Purkinje cell (primary cell): ENCODE results near the gene KCNJ18. TPM values are rescaled to one million over a fixed set of nuclear protein-coding genes. Genes with fewer than 3 reads are reported as not detected.

ENCODE experiments used
- polyA plus RNA-seq: library from polyadenylated mRNA; unstranded; fragments of >200 nt; fragmentation: Nextera tagmentation; gene quantifications from 2 replicates; pipeline ENCODE4 v1.2.1, GENCODE V29; 2014

Gene KCNJ18
- not detected in 2 replicates for polyA plus RNA-seq

GRCh38 chr17:21691883-21692703, at the start of gene KCNJ18:
Gene KCNJ18 (plus strand): TSS chr17:21692523. CDS start chr17:21702787, 10,264 bp downstream.

